ENCODE data around the gene GIMAP8. TPM values are rescaled to one million over a fixed set of nuclear protein-coding genes. Genes with fewer than 3 reads are reported as not detected.
"Not testable (repeated sequence)": the region's sequence is repeated elsewhere in the genome, so short reads cannot be mapped to it uniquely, and the experiment has no call there.

The GIMAP8 gene
- total RNA-seq, 2 donors from 2014 or later: 10.2 to 13.1 TPM

GRCh38 chr7:150465414-150465813 lies 15.0 kb downstream of the GIMAP8 start:
- no peak overlapping the region for H3K4me3 Mint-ChIP-seq
- H3K36me3 Mint-ChIP-seq (ENCODE audit: insufficient read depth in 2 of 2): peaks cover 30 to 43% of the 10 kb centered on the region in 2 donors
- H3K27me3 Mint-ChIP-seq (ENCODE audit: low read depth): no peaks in the 10 kb centered on the region
- DNase-seq (no peak), ATAC-seq (replicated peaks in 1 of 2) (no peak)
- H3K4me1 Mint-ChIP-seq (ENCODE audit: low read depth): peaks cover 61% of the 10 kb centered on the region
- peak overlapping the region; percentile 25 for H3K27ac Mint-ChIP-seq
- peaks cover 10 to 17% of the 10 kb centered on the region in 2 donors for H3K9me3 Mint-ChIP-seq

GRCh38 chr7:150466477-150466876 lies 16.0 kb downstream of the GIMAP8 start:
- Mint-ChIP-seq H3K4me1 (ENCODE audit: low read depth) (peaks cover 59% of the 10 kb centered on the region), H3K9me3 (peaks cover 10 to 15% of the 10 kb centered on the region in 2 donors), H3K4me3 (no peak overlapping the region), H3K27ac (no peak overlapping the region), H3K36me3 (ENCODE audit: insufficient read depth in 2 of 2) (peaks cover 25 to 37% of the 10 kb centered on the region in 2 donors), H3K27me3 (ENCODE audit: low read depth) (no peaks in the 10 kb centered on the region)
- ATAC-seq (replicated peaks in 1 of 2) (no peak), DNase-seq (no peak)

- H3K27me3 Mint-ChIP-seq (ENCODE audit: low read depth): no peaks in the 10 kb centered on the region
- peaks cover 66% of the 10 kb centered on the region for H3K4me1 Mint-ChIP-seq (ENCODE audit: low read depth)
- peak overlapping the region in 1 of 2 donors; percentile 66 for H3K4me3 Mint-ChIP-seq
- peak overlapping the region; percentile 77 for H3K27ac Mint-ChIP-seq
- H3K36me3 Mint-ChIP-seq (ENCODE audit: insufficient read depth in 2 of 2): peaks cover 11 to 19% of the 10 kb centered on the region in 2 donors
- ATAC-seq (replicated peaks in 1 of 2): peak; percentile 52 to 67
- peaks cover 2 to 4% of the 10 kb centered on the region in 2 donors for H3K9me3 Mint-ChIP-seq
- DNase-seq: no peak
Observed at GRCh38 chr7:150468241-150468640, 17.8 kb downstream of the GIMAP8 start.

- no peak for ATAC-seq (replicated peaks in 1 of 2)
Observed at GRCh38 chr7:150471886-150472285, 21.5 kb downstream of the GIMAP8 start.

GRCh38 chr7:150473902-150474301 lies 23.5 kb downstream of the GIMAP8 start:
- Mint-ChIP-seq H3K4me3 (peak overlapping the region in 1 of 2 donors; percentile 42), H3K27ac (no peak overlapping the region), H3K36me3 (ENCODE audit: insufficient read depth in 2 of 2) (peaks cover 20 to 36% of the 10 kb centered on the region in 2 donors), H3K9me3 (no peaks in the 10 kb centered on the region), H3K4me1 (ENCODE audit: low read depth) (peaks cover 70% of the 10 kb centered on the region), H3K27me3 (ENCODE audit: low read depth) (no peaks in the 10 kb centered on the region)
- DNase-seq (no peak), ATAC-seq (replicated peaks in 1 of 2) (no peak)

More at GRCh38 chr7:150471886-150472285, 21.5 kb downstream of the GIMAP8 start:
- H3K9me3 Mint-ChIP-seq: no peaks in the 10 kb centered on the region
- H3K27ac Mint-ChIP-seq: peak overlapping the region; percentile 1
- DNase-seq: no peak
- H3K4me1 Mint-ChIP-seq (ENCODE audit: low read depth): peaks cover 67% of the 10 kb centered on the region
- no peaks in the 10 kb centered on the region for H3K27me3 Mint-ChIP-seq (ENCODE audit: low read depth)
- H3K36me3 Mint-ChIP-seq (ENCODE audit: insufficient read depth in 2 of 2): peaks cover 20 to 38% of the 10 kb centered on the region in 2 donors
- H3K4me3 Mint-ChIP-seq: no peak overlapping the region

- Mint-ChIP-seq H3K9me3 (no peaks in the 10 kb centered on the region), H3K4me3 (peak overlapping the region; percentile 69 to 87), H3K27me3 (ENCODE audit: low read depth) (no peaks in the 10 kb centered on the region), H3K36me3 (ENCODE audit: insufficient read depth in 2 of 2) (peaks cover 19 to 32% of the 10 kb centered on the region in 2 donors), H3K4me1 (ENCODE audit: low read depth) (peaks cover 80% of the 10 kb centered on the region), H3K27ac (peak overlapping the region; percentile 99)
- peak; percentile 37 to 59 for ATAC-seq (replicated peaks in 1 of 2)
- DNase-seq: no peak
Observed at GRCh38 chr7:150476285-150476684, 25.9 kb downstream of the GIMAP8 start.

GRCh38 chr7:150476819-150477631 lies 26.6 kb downstream of the GIMAP8 start:
- Mint-ChIP-seq H3K4me1 (ENCODE audit: low read depth) (peaks cover 83% of the 10 kb centered on the region), H3K4me3 (peak overlapping the region; percentile 69 to 87), H3K27ac (peak overlapping the region; percentile 99), H3K36me3 (ENCODE audit: insufficient read depth in 2 of 2) (peaks cover 21 to 35% of the 10 kb centered on the region in 2 donors), H3K9me3 (no peaks in the 10 kb centered on the region), H3K27me3 (ENCODE audit: low read depth) (no peaks in the 10 kb centered on the region)
- peak in 1 of 2 donors; percentile 25 for DNase-seq
- ATAC-seq (replicated peaks in 1 of 2): peak in 1 of 2 donors; percentile 31

- ATAC-seq (replicated peaks in 1 of 2) (peak; percentile 58 to 70), DNase-seq (peak in 1 of 2 donors; percentile 23)
- H3K36me3 Mint-ChIP-seq (ENCODE audit: insufficient read depth in 2 of 2): peaks cover 21 to 30% of the 10 kb centered on the region in 2 donors
- H3K27ac Mint-ChIP-seq: peak overlapping the region; percentile 92
- H3K4me3 Mint-ChIP-seq: peak overlapping the region; percentile 79 to 87
- peaks cover 92% of the 10 kb centered on the region for H3K4me1 Mint-ChIP-seq (ENCODE audit: low read depth)
- no peaks in the 10 kb centered on the region for H3K9me3 Mint-ChIP-seq
- H3K27me3 Mint-ChIP-seq (ENCODE audit: low read depth): no peaks in the 10 kb centered on the region
Observed at GRCh38 chr7:150479023-150479716, 28.7 kb downstream of the GIMAP8 start.

- H3K4me1 Mint-ChIP-seq (ENCODE audit: low read depth): peaks cover 99% of the 10 kb centered on the region
- no peaks in the 10 kb centered on the region for H3K27me3 Mint-ChIP-seq (ENCODE audit: low read depth)
Observed at GRCh38 chr7:150481186-150481920, 30.9 kb downstream of the GIMAP8 start.

GRCh38 chr7:150481922-150482321 lies 31.5 kb downstream of the GIMAP8 start:
- Mint-ChIP-seq H3K9me3 (peaks cover 0 to 1% of the 10 kb centered on the region in 2 donors), H3K4me3 (peak overlapping the region; percentile 86 to 88), H3K4me1 (ENCODE audit: low read depth) (peaks cover 98% of the 10 kb centered on the region), H3K27me3 (ENCODE audit: low read depth) (no peaks in the 10 kb centered on the region), H3K36me3 (ENCODE audit: insufficient read depth in 2 of 2) (peaks cover 8% of the 10 kb centered on the region in 2 donors), H3K27ac (peak overlapping the region; percentile 98)
- ATAC-seq (replicated peaks in 1 of 2) (no peak), DNase-seq (no peak)

More at GRCh38 chr7:150481186-150481920, 30.9 kb downstream of the GIMAP8 start:
- ATAC-seq (replicated peaks in 1 of 2): peak; percentile 68 to 75
- Mint-ChIP-seq H3K9me3 (no peaks in the 10 kb centered on the region), H3K4me3 (peak overlapping the region; percentile 86 to 88), H3K27ac (peak overlapping the region; percentile 98), H3K36me3 (ENCODE audit: insufficient read depth in 2 of 2) (peaks cover 12 to 13% of the 10 kb centered on the region in 2 donors)
- DNase-seq: peak; percentile 28 to 54

GRCh38 chr7:150483514-150483913 lies 33.1 kb downstream of the GIMAP8 start:
- peaks cover 98% of the 10 kb centered on the region for H3K4me1 Mint-ChIP-seq (ENCODE audit: low read depth)
- peak overlapping the region; percentile 86 to 88 for H3K4me3 Mint-ChIP-seq
- peak overlapping the region; percentile 98 for H3K27ac Mint-ChIP-seq
- not testable (repeated sequence) for ATAC-seq (replicated peaks in 1 of 2); H3K36me3 Mint-ChIP-seq (ENCODE audit: insufficient read depth in 2 of 2); DNase-seq; H3K9me3 Mint-ChIP-seq; H3K27me3 Mint-ChIP-seq (ENCODE audit: low read depth)

GRCh38 chr7:150484071-150484470 lies 33.6 kb downstream of the GIMAP8 start:
- not testable (repeated sequence) for H3K36me3 Mint-ChIP-seq (ENCODE audit: insufficient read depth in 2 of 2); H3K9me3 Mint-ChIP-seq; H3K27me3 Mint-ChIP-seq (ENCODE audit: low read depth); DNase-seq
- peak overlapping the region; percentile 86 to 88 for H3K4me3 Mint-ChIP-seq
- peaks cover 97% of the 10 kb centered on the region for H3K4me1 Mint-ChIP-seq (ENCODE audit: low read depth)
- peak overlapping the region; percentile 98 for H3K27ac Mint-ChIP-seq
- ATAC-seq (replicated peaks in 1 of 2): peak; percentile 13 to 26

Data from activated T-cell treated with anti-CD3 and anti-CD28 coated beads, Interleukin-2, amount 50 U/mL, for 72 hours (primary cell).